NCI-H69 (cell line): ENCODE results near the gene CDC42BPB.

ENCODE experiments used
- DNase-seq: peaks from one replicate; lab custom pipeline; 2025; lab: John Stamatoyannopoulos, UW

CDC42BPB gene, protein sequence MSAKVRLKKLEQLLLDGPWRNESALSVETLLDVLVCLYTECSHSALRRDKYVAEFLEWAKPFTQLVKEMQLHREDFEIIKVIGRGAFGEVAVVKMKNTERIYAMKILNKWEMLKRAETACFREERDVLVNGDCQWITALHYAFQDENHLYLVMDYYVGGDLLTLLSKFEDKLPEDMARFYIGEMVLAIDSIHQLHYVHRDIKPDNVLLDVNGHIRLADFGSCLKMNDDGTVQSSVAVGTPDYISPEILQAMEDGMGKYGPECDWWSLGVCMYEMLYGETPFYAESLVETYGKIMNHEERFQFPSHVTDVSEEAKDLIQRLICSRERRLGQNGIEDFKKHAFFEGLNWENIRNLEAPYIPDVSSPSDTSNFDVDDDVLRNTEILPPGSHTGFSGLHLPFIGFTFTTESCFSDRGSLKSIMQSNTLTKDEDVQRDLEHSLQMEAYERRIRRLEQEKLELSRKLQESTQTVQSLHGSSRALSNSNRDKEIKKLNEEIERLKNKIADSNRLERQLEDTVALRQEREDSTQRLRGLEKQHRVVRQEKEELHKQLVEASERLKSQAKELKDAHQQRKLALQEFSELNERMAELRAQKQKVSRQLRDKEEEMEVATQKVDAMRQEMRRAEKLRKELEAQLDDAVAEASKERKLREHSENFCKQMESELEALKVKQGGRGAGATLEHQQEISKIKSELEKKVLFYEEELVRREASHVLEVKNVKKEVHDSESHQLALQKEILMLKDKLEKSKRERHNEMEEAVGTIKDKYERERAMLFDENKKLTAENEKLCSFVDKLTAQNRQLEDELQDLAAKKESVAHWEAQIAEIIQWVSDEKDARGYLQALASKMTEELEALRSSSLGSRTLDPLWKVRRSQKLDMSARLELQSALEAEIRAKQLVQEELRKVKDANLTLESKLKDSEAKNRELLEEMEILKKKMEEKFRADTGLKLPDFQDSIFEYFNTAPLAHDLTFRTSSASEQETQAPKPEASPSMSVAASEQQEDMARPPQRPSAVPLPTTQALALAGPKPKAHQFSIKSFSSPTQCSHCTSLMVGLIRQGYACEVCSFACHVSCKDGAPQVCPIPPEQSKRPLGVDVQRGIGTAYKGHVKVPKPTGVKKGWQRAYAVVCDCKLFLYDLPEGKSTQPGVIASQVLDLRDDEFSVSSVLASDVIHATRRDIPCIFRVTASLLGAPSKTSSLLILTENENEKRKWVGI (N-terminal part only)

DNA sequence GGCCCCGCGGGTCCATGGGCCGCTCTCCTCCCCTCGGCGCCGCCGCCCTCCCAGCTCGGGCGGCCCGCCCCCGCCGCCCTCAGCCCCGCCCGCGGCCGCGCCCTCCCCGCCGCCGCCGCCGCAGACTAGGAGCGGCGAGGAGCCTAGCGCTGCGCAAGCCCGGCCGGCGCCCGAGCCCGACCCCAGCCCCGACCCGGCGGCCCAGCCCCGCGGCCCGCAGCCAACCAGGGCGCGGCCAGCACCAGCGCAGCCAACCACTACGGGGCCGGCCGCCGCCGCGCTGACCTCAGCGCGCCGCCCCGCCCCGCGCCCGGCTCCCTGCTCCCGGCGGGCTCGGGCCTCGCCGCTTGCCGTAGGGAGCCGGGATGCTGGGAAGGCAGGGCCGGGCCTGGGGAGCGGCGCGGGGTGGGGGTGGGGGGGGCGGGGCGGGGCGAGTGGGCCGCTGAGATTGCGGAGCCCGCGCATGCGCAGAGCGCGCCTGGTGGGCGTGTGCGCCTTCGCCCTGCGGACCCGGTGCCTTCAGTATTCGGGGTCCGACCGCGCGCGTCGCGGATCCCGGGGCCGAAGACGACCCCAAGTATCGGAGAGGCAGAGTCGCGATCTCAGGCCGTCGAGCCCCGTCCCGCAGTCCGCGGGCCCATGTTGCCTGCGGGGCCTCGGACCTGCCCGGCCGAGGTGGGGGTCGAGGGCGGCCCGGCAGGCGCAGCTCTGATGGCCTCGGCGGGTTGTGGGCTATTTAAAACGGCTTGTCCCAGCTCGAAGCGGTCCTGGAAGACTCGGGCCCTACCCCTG, at the start of gene CDC42BPB:
Gene CDC42BPB (minus strand): TSS at position 178 of the 792 bp plus-strand sequence. CDS start 376 bp downstream, outside the sequence.
- DNase-seq: peak; percentile 98

DNA sequence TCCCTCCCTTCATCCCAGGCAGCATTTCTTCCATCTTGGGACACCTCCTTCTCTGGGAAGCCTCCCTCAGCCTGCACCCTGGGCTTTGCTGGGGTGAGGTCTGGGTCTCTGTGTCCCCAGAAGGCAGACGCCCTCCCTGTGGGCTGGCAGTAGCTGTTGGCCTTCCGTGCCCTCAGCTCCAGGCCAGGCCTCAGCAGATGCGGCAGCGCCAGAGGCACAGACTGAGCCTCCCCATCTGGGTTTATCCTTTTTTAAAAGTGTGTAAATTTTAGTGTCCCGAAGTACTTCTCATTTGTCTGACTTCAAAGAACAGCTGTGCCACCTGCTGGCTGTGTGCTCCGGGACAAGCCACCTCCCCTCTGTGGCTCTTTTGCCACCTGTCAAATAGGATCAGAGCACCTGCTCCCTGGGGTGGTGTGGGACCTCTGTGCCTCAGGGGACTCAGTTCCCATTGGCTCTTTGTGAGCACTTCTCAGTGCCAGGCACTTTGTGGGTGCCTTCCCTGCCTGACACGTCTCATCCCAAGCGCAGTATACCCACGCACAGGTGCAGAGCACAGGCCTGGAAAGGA, 48.3 kb upstream of the CDC42BPB start:
- peak; percentile 25 for DNase-seq

DNA sequence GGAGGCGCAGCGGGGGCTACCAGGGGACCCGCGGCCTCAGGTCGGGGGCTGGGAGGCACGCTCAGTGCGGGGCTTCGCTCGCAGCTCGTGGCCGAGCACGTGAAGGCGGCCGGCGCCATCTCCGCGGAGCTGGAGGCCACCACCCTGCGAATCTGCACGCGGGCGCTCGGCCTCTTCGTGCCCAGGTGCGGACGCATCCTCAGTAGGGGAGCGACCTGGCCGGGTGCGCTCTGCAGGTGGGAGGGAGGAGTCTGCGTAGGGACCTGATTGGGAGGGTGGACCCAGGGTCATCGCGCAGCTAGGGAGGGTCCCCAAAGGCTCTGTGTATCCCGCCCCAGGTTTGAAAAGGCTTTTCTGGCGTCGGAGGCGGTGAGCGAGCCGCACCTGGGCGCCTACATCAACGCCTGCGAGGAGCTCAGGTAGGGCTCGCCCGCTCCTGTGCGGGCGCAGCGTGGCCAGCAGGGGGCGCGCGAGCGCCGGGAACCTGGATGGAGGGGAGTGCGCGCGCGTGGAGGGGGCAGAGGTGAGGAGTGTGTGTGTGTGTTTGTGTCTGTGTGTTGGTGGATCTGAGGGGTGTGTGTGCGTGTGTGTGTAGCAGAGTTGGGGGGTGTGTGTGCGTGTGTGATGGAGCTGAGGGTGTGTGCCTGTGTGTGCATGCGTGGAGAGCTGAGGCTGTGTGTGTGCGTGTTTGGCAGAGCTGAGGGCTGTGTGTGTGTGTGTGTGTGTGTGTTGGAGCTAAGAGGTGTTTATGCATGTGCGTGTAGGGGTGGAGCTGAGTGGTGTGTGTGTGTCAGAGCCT, 47.5 kb upstream of the CDC42BPB start:
- DNase-seq: peak; percentile 86

DNA sequence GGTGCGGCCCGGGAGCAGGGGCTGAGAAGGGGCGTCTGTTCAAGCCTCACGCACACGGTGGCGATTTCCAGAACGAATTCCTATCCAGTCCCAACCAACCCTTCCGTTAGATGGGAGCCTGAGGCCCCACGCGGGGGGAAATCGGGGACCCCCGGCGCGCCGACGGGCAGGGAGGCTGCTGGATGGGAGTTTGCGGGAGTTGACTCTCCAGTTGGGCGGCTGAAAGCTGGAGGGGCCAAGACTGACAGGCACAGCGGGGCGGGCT, 47.0 kb upstream of the CDC42BPB start:
- DNase-seq: peak; percentile 48

DNA sequence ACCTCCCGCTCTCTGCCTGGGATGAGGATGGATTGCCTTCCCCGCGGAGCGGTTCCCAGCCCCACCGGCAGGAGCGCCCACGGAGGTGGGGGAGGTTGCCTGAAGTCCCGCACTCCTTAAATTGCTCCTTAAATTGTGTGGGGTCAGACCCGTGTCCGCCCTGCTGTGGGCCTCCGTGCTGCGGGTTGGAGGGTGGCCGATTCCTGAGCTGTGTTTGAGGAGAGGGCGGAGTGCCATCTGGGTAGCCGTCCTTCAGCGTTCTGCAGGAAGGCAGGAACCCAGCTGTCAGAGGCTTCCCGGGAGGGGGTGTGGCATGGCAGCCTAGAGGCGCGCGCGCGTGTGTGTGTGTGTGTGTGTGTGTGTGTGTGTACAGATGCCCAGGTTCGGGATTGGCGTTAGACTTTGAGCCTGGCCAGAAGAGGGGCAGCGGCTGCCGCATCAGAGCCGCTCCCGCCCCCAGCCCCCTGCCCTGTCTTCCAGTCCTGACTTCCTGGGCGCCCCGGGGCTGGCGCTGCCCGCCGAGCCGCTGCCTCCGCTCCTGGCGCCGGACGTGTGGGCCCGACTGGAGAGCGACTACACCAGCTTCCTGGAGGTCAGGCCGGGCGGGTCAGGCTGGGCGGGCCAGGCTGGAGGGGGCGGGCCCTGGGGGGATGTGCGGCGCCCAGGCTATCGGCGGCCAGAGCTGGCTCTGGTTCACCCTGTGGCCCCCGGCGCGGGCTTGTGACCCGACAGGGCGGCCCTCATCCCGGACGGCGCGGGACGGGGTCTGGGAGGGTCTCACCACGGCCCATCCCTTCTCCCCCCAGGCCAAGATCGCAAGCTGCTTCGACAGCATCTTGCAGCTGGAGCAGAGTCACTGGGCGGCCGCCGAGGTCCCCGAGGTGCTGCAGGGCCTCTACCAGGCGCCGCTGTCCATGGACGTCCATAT, 46.4 kb upstream of the CDC42BPB start:
- DNase-seq: peak; percentile 93

DNA sequence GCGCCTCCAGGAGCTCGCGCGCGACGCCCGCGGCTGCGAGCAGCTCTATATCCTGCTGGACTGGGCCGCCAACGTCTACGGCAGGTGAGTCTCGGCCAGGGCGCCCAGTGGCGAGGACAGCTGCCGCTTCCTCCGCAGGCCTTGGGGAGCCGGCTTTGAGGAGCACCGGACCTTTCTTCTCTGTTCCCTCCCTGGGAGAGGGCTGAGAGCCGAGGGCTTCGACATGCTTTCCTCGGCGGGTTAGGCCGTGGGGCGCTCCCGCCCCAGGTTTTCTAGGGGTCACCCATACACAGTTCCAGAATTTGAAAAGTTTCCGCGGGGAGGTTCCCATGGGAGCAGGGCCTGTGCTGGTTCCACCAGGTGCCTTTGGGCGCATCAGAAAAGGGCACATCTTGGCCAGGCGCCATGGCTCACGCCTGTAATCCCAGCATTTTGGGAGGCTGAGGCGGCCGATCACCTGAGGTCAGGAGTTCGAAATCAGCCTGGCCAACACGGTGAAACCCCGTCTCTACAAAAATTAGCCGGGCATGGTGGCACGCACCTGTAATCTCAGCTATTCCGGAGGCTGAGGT, 45.4 kb upstream of the CDC42BPB start:
- DNase-seq: no peak

DNA sequence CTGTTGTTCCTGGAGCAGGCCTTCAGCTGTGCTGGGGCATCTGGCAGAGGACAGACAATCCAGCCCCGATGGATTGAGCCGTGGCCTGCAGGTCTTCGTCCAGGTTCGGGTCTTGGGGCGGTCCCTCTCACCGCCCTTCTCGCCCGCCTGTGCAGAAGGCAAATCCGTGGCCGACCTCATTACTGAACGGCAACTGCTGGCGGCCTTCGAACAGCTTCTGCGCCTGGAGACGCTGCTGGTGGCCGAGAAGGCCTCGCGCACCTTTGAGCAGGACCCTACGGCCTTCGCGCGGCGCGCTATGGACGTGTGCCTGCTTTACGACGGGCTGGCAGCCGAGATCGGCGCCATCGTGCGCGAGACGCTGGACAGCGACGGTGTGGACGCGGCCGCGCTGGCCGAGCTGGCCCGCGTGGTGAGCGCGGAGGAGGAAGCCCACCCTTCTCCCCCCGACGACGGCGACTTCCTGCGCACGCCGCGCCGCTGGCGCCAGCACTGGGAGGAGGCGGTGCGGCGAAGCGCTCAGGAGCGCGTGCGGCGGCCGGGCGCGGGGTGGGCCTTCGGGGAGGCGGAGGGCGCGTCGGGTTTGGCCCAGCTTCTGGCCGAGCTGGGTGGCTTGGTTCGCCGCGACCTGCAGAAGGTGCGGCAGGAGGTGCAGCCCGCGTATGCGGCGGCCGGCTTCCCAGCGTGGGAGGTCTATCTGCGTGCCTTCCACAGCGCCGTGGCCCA, 44.8 kb upstream of the CDC42BPB start:
- no peak for DNase-seq

DNA sequence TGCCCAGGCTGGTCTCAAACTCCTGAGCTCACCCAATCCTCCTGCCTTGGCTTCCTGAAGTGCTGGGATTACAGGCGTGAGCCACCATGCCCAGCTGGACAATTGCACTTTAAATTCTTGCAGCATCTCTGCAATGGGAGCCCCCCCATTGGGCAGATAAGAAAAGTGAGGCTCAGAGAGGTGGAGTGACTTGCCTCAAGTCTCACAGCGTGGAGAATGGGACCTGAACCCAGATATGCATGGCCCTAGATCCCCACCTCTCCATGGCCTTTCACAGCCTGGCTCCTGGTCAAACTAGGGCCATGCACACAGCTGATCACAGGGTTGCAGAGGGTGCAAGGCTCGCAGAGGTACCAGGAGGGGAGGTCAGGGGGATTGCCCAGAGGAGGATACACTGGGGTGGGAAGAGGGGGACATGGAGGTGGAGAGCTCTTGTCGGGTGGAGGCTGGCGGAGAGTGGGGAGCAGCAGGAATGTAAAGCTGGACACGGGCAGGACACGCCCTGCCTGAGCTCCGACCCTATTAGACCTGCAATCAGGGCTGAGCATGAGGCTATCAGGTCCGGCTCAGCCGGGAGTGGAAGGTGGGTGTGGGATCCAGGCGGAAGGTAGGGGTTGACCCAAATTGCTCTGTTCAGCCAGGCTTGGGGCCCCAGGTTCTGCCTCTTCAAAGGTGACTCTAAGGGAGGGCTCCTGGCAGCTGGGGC, 44.1 kb upstream of the CDC42BPB start:
- DNase-seq: no peak

DNA sequence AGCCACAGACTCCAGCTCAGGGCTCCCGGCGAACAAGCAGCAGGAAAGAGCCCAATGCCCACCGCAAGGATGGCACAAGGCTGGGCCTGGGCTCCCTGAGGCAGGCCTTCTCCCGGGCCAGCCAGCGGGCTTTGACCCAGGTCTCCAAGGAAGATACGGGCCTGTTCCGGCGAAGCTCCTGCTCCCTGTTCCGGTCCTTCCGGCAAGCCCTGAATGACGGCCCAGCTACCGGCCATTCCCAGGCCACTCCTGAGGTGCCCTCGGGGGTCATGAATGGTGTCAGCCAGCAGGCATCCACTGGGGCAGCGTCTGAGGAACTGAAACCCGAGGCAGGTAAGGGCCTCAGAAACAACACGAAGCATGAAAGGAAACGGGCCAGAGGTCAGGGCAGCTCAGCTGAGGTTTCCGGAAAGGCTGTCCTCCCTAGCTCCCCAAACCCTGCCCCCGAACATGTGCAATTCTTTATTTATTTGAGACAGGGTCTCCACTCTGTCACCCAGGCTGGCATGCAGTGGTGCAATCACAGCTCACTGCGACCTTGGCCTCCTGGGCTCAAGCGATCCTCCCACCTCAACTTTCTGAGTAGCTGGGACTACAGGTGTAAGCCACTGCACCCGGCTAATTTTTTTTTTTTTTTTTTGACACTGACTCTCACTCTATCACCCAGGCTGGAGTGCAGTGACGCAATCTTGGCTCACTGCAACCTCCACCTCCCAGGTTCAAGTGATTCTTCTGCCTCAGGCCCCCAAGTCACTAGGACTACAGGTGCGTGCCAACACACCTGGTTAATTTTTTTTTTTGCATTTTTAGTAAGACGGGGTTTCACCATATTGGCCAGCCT, 43.2 kb upstream of the CDC42BPB start:
- no peak for DNase-seq

DNA sequence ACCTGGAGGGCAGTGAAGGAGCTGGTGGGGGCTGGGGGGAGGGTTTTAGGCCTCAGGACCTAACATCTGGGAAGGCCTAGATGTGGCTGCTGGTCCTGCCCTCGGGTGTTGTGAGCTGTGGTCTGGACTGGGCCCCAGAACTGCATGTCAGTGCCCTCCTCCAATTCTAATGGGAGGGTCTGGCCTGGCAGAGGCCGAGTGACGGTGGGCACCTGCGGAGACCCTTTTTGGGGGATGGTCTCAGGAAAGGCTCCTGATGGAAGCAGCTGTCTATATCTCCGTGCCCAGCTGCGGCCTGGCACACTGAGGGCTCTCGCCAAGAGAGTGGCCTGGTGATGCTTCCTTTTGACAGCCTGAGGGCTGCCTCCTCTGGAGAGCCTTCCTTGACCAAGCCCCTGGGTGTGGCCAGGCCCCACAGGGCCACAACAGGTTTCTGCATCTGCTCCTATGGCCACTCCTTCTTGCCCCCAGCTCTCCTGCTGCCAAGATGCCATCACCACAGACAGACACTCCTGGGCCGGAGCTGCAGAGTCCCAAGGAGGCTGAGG, 42.5 kb upstream of the CDC42BPB start:
- DNase-seq: no peak

DNA sequence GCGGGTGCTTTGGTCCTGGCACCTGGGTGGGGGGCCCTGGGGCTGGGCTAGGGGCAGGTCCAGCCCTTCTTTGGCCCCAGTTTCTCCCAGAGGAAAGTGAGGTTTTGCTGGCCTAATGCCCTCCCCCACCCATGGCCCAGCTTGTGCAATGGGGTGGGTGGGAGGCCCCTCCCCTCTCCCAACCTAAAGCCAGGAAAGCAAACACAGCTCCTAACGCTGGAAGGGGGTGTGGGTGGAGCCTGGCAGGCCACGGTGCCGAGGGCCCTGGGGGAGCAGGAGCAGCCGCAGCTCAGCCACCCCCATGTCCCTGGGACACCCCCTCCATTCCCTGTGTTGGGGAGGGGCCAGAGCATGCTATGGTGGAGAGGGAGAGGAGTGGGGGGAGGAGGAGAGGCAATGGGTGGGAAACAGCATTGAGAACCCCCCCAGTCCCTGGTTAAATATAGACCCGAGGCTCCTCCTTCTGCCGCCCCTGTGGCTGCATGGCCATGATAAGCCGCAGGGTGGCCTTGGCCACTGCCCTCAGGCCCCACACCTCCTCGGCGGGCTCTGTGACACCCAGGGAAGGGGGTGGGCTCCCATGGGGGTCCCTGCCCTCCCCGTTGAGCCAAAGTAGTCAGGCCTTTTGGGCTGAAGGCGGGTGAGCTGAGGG, 41.9 kb upstream of the CDC42BPB start:
- peak; percentile 59 for DNase-seq

DNA sequence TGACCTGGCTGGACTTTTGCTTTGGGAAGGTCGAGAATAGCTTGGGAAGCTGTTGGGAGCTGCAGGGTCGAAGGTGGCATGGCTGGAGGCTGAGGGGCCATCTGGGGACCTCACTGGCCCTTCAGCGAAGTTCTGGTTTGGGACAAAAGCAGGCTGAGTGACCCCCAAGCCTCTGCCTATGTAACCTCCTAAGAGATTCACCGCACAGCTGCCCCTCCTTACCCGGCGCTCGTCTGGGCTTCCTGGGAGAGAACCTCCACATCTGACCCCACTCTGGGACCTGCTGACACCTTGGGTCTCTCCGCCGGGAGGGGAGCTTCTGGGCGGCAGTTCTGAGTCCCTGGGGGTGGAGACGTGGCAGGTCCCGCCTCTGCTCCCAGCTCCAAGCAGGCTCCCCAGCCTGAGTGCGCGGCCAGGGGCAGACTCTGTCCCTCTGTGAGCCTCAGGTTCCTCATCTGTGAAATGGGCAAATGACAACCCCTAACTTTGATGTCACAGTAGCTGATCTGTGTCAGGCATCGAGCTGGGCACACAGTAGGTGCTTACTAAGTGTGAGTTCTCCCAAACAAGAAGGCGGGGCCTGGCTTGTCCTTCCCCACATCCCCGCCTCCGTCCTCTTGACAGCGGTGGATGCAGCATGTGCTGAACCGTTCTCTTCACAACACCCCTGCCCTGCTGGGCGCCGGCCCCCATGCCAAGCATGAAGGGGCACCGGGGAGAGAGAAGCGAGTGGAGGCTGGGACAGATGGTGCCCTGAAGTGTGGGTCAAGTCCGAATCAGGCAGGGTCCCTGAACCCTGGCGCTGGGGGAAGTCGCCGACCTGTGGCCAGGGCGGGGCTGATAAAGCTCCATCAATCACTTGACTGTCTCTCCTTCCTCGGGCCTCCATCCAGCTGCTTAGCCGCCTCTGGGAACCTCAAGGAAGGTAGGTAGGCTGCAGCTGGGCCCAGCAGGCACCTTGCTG, 40.9 kb upstream of the CDC42BPB start:
- DNase-seq: peak; percentile 27

DNA sequence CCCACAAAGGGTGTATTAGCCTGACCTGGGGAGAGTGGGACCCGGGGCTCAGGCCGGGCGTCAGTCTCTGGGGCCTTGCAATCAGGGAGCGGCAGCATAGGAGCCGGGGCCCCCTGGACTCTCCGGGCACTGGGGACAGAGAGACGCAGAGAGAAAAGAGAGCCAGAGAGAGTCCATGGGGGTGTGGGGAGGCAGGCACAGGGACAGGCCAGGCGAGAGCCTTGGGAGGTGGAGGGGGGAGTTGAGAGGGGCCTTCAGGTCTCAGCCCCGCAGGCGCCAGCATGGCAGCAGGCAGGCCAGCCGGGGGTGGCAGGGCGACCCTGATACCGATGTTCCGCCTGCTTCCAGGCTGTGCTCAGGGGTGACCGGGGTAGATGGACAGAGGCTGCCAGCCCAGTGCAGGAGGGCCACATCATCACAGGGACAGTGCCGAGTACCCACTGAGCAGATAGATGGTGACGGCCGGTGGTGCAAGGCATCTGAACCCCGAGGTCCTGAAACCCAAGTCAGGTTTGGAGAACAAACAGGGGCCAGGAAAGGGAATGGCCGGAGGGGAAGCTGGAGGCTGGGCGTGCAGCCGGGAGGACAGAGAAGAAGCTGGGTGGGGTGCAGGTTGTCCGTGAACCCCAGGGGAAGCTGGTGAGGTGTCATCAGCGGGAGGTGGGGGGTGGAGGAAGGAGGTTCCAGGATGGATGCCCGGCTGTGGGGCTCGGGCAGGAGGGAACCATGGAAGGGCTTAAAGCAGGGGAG, 40.1 kb upstream of the CDC42BPB start:
- no peak for DNase-seq

DNA sequence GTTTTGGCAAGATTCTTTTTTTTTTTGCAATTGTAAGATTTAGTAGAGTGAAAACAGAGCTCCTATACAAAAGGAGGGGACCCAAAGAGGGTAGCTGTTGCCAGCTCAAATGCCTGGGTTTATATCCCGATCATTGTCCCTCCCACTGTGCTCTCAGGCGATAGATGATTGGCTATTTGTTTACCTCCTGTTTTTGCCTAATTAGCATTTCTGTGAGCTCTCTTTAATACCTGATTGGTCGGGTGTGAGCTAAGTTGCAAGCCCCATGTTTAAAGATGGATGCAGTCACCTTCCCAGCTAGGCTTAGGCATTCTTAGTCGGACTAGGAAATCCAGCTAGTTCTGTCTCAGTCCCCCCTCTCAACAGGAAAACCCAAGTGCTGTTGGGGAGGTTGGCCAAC, 39.0 kb upstream of the CDC42BPB start:
- DNase-seq: no peak
